Limb (tissue), 2 donors: ENCODE results near the gene ZBTB34.
A peak's percentile ranks its signal among the peaks of the same experiment; 100 is the strongest.

Experiments
- DNase-seq, 2 donors: peaks; one replicate each; pipeline ENCODE4 v3.0.0-alpha.2; 2016; ENCODE audit errors: extremely low spot score in 2 of 2

The ZBTB34 gene

DNA sequence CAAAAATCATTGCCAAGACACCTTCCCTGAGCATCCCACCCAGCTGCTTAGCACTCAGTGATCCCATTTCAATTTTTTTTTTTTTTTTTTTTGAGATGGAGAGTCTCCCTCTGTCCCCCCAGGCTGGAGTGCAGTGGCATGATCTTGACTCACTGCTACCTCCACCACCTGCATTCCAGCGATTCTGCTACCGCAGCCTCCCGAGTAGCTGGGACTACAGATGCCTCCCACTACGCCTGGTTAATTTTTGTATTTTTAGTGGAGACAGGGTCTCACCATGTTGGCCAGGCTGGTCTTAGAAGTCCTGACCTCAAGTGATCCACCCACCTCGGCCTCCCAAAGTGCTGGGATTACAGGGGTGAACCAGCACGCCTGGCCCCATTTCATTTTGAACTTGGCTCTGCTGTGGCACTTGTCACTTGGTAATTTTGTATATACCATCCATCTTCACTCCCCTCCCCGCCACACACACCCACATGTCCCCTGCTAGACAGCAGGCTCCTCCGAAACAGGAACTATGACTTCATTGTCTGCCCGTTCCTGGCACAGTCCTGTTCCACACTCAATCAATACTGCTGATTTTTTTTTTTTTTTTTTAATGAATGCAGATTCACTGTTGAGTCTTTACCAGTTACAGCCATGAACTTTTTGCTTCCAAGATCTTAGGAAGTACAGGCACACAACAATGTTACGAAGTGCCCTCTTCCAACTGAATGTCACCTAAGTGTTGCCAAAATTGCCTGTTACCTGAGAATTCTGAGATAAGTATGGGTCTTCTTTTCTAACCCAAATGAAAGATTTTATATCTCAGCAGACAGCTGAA, 17.3 kb upstream of the ZBTB34 start:
- no peak for DNase-seq

DNA sequence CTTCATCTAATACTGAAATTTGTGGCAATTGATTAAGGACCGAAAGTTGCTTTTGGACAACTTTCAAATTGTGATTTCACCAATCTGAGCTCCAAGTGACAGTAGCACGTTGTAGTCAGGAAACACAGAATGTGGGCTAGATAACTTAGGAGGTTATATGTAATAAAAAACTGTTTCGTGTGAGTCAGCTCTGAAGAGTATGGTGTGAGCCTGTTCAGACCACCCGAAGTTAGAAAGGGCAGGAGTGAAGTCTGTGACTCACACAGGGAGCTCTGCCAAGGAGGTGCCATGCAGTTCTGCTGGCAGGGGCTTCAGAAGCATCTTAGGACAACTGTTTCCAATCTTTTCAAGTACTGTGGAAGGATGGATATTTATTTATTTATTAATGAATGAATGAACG, 16.4 kb upstream of the ZBTB34 start:
- no peak for DNase-seq

DNA sequence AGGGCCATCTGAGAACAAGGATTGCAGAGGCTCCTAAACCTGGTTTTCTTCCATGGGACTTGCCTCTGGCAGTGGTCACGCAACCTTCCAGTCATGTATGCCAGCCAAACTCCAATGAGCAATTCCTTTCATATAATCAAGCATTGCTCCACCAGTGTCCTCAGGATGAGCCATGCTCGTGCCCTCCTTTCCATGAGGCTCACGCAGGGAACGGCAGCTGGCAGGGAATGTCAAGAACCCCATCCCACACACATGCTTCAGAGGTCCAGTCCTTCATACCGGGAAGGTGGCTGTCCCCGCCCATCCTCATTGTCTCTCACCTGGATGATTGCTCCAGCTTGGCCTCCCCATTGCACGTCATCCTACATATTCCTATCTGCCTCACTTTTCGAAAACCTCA, 13.4 kb upstream of the ZBTB34 start:
- no peak for DNase-seq

DNA sequence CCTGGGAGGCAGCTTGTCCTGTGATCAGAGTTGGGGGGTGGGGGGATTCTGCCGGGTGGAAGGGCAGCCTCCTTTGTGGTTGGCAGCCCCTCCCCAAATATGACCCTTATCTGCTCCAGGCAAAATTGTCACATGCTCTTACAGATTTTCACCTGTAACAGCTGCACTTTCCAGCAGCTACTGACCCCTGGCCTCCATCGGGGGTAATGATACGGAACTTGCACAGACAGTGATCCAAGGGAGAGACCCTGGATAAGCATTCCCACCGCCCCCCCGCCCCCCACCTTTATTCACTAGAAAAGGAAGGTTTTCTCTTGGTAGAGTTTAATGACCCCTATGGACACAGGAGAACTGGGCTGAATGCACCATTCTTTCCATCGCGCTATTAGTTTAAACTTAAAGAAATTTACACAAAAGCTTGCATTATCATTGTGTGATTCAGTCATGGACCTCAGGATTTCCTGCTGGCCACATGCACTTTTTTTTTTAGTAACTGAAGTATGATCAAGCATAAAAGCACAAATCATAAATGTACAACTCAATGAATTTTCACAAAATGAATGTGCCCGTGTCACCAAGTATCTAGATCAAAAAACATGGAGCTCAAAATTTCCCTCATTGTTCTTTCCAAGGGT, 10.7 kb upstream of the ZBTB34 start:
- no peak for DNase-seq

DNA sequence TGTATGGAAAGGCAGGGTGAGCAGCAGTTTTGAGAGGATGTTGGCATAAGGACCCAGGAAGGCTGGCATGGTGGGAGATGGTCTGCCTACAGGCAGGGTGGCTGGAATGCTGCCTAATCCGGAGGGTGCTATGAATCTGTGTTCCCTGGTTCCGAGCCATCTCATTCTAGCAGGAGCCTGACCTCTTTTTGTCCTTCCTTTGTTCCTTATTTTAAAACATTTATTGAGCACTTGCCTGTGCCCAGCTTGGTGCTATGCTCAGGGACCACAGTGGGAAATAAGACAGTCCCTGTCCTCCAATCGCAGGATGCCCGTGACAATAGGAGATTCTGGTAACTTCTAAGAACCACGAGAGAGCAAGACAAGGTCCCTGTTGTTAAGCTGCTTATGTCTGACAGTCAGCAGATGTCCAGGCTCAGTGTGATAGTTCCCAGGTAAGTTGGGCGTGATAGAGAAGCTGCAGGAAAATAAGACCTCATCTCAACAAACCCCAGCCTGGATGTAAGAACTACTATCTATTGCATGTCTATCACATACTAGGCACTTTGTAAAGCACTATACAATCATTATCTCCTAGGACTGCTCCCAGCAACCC, 9.1 kb upstream of the ZBTB34 start:
- DNase-seq: no peak

DNA sequence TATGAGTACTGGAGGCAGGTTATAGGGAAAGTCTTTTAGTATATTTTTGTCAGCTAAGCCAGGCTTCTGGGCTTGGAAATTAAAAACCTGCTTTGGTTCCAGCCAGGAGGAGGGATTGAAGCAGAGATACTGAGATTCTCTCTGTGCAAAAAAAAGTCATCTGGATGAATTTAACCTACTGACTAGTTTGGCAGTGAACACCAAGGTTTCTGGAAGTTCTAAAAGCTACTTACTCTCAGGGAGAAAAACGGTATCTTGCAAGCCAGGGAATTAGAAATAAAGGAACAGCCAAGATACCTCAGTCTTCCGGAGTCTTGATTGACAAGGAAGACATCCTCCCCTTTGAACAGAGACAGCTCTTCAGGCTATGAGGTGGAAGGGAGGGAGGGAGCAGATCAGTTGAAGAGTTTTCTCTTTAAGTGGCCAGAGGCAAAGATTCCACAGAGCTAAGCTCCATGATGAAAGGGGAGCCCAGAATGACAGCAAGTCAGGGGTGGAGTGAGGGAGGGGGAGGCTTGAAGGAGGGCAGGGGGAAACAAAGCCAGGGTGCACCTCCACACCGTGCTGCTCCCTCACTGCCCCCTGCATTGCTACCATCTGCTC, 8.3 kb upstream of the ZBTB34 start:
- DNase-seq: no peak

DNA sequence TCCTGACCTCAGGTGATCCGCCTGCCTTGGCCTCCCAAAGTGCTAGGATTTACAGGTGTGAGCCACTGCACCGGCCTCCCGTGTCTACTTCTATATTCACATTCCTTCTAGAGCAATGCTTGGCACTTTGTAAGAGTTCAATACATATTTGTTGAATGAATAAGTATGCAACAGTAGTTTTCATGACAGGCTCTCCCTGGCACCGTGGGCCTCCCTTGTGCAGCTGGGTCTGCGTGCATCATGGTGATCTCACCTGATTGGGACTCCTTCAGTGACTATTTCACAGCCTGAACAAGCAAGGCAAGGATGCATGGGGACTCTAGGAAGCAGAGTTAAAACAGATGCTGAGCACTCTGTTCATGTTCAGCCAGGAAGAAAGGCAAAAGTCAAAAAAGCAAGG, 6.8 kb upstream of the ZBTB34 start:
- DNase-seq: no peak

DNA sequence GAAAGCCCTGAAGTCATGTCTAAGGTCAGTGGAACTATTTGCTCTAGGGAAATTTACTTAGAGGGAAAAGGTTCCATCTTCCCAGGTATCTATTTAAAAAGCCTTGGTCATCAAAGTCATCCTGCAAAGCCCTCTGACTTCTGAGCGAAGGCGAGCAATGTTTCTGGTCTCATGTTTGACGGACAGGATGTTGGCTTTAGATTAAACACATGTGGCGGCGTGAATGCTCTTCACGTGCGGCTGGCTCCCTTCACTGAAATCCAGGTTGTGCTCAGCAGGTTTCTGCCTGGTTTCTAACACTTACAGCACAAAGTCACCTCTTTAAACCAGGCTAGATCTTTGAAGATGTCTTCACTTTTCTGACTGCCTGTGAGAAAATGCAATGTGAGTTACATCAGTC, 5.7 kb upstream of the ZBTB34 start:
- no peak for DNase-seq

DNA sequence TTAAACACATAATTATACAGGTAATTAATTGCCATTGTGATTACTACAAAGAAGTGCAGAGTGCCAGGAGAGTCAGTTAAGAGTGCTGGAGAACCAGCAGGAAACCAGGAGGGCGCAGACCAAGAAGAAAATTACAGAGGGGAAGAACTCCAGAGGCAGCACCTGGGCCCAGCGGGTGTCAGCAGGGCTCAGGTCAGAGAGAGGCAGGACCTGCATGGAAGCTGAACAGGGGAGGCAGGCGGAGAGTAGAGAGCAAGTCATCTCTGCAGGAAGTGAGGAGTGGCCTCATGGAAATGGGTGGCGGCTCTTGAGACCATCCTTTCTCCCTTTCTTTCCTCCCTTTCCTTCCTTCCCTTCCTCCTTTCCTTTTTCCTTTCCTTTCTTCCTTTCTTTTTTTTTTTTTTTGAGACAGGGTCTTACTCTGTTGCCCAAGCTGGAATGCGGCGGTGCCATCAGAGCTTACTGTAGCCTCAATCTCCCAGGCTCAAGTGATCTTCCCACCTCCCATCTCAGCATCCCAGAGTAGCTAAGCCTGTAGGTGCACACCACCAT, 4.0 kb upstream of the ZBTB34 start:
- no peak for DNase-seq

DNA sequence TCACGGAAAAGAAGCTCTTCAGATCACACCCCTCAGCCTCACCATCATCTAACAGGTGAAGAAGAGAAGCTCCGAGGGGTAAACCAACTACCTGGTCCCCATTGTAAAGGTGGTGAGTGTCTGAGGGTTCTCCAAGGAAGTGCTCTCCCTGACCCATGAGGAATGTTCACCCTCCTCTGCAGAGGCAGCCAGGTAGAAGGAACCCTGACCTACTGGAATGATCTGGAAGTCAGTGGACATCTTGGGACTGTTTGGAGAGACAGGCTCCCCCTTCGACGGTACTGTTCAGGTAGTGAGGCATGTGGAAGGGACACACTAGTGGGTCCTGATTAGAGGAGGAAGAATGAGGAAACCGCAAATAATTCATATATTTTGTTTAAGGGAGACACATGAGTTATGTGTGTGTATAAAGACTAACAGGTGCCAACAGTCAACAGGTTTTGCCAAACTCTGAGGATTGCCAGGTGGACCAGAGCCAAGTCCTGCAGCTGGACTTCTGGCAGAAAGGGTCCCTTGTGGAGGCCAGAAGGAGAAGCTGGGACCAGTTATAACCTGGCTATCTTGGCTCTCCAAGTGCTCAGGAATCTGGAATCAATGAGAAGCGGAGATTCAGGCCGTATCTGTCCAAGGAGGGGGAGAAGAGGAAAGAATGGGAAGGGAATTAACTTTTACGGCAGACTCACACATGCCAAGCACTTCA, 3.0 kb upstream of the ZBTB34 start:
- DNase-seq: peak in 1 of 2 donors; percentile 48

DNA sequence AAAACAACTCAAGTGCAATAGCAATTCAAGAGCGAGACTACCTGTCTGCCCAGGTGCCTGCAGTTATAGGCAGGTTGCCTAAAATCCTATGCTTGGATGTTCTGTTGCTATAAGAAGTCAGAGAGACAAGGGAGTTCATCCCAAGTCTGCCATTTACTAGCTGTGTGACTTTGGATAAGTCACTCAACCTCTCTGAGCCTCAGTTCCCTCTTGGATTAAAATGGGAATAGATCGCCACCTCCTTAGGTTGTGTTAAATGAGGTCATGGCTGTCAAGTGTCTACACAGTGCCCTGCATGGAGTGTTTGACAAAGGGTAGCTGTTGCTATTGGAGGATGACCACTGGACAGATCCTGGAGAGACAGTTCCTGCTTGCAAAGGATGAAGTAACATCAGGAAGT, 1.3 kb upstream of the ZBTB34 start:
- no peak for DNase-seq

DNA sequence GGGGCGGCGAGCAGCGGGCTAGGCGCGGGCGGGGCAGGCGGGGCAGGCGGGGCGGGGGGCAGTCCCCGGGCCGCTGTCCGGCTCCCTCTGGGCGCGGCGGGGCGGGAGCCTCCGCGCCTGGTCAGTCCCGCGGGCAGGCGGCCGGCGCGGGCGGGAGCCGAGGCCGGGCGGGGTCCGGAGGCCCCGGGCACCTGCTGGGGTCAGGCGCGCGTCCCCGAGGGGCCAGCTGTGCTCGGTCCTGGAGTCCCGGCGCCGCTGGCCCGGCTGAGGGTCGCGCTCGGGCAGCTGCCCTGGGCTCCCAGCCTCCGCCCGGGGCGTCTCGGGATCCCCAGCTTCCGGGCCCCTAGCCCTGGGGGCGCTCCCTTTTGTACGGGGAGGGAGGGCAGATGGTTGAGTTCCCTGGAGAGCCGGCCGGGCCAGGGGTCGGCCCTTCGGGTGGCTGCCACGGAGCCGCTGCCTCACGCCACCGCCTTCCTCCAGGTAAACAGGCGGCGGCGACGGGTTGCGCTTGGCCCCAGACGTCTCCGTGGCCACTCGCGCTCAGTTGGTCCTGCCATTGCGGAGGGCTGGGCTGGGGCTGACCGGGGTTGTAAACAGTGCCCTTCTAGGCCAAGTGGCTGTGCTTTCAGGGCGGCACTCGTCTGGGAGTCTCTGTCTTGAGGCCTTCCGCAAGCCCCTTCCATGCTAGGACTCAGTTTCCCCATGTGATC, 473 bp downstream of the ZBTB34 start:
- peak in 1 of 2 donors; percentile 61 for DNase-seq

DNA sequence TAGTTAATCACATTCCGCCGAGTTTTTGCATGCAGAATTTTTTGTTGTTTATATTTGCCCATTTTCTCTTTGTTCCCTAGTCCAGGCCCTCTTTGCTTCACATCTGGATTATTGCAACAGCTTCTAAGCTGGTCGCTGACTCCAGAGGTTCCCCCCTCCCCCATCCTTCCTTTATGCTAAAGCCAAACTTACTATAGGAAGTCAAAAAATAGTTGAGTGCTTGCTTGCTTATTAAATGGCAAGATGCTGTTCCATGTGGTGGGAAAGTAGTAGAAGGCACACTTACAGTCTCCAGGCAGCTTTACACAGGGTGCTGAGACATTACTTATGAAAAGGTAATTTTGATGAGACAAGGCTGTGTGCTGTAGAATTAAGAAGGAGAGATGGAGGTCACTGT, 1.3 kb downstream of the ZBTB34 start:
- no peak for DNase-seq

DNA sequence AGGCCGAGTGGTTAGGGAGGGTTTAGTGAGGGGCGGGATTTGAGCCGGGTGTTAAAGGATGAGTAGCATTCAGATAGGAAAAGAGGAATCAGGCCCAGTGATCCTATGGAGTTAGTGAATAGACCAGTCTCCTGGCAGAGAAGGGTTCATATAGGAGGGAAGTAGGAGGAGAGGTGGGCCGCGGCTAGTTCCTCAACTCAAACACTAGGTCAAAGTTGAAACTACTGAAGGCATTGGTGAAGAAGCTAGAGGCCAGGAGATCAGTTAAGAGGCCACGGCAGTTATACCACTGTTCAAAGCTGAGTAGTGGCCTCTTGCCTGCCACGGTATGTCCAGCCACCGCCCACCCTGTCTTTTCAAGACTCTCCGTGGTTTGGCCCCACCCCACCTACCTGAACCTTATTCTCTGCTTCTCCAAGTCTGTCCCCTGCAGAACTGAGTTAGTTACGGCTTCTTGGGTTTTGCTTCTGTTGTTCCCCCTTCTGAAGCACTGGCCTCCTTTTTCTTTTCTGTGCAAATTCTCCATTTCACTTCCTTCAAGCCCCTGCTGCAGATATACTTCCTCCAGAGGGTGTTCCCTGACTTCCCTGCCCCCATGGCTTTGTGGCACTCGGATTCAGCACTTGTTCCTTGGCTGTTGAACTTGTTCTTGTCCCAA, 1.8 kb downstream of the ZBTB34 start:
- no peak for DNase-seq

DNA sequence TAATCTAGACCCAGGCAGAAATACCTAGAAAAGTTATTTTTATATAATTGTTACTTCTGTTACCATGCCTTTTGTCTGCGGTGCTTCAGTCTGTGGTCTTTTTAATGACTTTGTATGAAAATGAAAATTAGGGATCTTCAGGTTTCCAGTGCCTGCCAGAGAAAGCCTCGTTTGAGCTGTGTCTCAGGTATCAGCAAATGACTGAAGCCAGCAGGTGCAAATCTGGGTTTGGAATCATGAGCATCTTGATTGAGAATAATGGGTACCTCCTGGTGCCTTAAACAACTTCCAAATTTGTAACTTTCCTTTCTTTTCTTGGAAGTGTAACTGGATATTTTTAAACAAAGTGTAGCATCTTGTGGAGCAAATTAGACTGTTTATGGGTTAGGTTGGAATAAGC, 4.3 kb downstream of the ZBTB34 start:
- no peak for DNase-seq

DNA sequence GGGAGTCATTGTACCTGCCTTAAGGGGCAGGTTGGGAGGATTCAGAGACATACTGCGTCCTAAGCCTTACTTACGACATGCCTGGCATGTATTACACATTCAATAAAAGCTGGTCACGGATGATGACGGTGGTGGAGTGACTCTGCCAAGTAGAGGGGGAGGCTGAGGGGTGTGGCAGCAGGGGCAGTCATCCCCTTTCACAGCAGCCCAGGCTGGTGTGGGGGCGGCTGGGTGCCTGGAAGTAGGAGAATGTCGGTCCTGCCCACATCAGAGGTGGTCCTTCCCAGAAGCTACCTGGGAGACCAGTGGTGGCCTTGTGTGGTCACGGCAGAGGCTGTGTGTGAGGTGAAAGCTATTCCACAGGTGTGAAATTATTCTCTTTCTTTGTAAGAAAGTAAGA, 8.9 kb downstream of the ZBTB34 start:
- DNase-seq: no peak

DNA sequence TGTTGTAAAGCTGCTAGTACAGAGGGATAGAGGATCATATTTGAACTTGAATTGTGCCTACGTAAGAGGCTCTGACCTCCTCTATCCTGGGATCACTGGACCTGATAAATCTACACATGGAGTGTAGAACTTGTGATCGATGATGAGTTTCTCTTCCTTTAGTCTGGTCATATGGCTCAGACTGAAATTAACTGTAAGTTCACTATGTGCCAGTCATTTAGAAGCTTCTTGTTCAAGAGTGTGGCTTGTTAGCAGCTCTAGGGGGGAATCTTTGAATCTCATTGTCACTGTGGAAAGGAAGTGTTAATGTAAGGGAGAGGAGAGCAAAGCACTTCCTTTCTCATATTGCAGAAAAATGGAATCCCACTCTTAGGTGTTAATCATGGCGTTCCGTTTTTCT, 12.1 kb downstream of the ZBTB34 start:
- DNase-seq: no peak

DNA sequence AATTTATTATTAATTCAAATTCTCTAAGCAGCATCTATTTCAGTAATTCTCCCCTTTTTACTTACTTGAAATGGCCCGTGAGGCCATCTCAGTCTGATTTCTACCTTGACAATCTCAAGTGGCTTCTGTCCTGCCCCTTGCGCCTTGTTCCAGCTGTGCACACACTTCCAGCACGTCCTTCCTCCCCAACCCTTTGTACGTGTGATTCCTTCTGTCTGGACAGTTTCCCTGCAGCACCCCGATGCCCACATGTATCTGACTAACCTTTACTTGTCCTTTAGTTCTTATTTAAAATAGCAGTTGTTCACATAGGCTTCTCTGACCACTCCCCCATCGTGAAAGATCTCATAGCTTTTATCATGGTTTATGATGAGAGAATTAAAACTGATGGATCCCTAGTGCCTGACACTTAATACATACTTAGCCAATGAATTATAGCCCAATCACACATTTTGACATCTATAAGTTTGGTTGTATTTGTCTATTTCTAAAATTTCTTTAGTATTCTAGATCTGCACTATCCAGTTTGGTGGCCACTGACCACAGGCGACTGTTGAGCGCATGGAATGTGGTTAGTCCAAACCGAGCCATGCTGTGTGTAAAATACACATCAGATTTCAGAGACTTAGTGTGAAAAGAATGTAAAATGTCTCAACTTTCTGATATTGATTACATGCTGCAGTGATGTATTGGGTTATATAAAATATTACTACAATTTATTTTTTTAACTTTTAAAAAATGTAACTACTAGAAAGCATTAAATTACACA, 14.3 kb downstream of the ZBTB34 start:
- DNase-seq: no peak

DNA sequence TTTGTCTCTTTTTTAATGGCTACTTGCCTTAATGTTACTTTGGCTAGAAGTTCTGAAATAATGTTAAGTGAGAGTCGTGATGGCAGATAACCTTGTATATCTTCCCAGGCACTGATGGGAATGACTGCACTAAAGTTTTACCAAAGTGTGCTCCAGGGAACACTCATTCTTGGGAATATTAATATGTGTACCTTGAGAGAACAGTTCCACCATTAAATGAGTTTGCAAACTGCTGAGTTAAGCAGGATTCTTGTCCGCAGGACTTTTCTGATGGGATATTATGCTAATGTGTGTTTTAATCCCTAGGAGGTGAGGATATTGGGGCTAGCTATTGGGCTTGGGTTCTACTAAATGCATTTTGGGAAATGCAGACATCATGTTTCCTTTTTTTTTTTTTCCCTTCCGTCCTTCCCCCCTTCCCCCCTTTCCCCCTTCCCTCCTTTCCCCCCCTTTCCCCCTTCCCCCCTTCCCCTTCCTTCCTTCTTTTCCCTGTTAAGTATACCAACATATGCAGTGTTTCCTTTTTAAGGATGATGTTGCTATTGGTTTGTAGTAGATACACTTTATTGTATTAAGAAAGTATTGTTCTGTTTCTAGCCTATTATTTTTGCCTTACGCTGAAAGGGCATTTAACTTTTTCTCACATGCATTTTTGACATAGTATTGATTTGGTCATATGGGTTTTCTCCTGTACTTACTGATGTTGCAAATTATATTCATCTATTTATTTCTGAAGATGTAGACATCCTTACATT, 15.5 kb downstream of the ZBTB34 start:
- DNase-seq: no peak
